ENCODE results near the gene CDK14. TPM values are rescaled to one million over a fixed set of nuclear protein-coding genes. Genes with fewer than 3 reads are reported as not detected.

CDK14 gene
- polyA plus RNA-seq, 1 donor from 2014 or later = 25.1 TPM

- Histone ChIP-seq H3K27ac (ENCODE audit: low read length) (no peak overlapping the region), H3K27me3 (ENCODE audit: insufficient read depth, low read depth, low read length) (no peaks in the 10 kb centered on the region), H3K9me3 (ENCODE audit: low read length) (no peaks in the 10 kb centered on the region), H3K79me2 (replicated peaks; ENCODE audit: insufficient read depth, low read length) (no peaks in the 10 kb centered on the region), H3K4me2 (ENCODE audit: low read length) (no peak overlapping the region), H3F3A (ENCODE audit: insufficient read depth, low read length, poor library complexity, severe bottlenecking) (peaks cover 4% of the 10 kb centered on the region), H3K36me3 (ENCODE audit: insufficient read depth, low read length) (no peaks in the 10 kb centered on the region), H4K20me1 (ENCODE audit: insufficient read depth) (no peaks in the 10 kb centered on the region), H3K9me2 (ENCODE audit: insufficient read depth, low read length) (no peaks in the 10 kb centered on the region), H2AFZ (ENCODE audit: low read depth, low read length) (no peak overlapping the region), H3K4me3 (ENCODE audit: low read length) (no peak overlapping the region), H3K9ac (ENCODE audit: low read length) (no peak overlapping the region)
- TF ChIP-seq TAF1 (IDR thresholded peaks at IDR 0.05; ENCODE audit: low read depth) = no peak
These were observed 568.4 kb downstream of the CDK14 start for GRCh38 chr7:91164506-91164905.

- TF ChIP-seq EP300 (conservative IDR thresholded peaks at IDR 0.05; ENCODE audit: poor library complexity, severe bottlenecking) (no peak), POLR2AphosphoS5 (IDR thresholded peaks at IDR 0.05) (no peak), RAD21 (conservative IDR thresholded peaks at IDR 0.05) (no peak), MXI1 (conservative IDR thresholded peaks at IDR 0.05; ENCODE audit: poor library complexity, severe bottlenecking) (no peak), REST (IDR thresholded peaks at IDR 0.05; ENCODE audit: borderline replicate concordance) (no peak), SMC3 (conservative IDR thresholded peaks at IDR 0.05; ENCODE audit: poor library complexity) (no peak), EZH2 (IDR thresholded peaks at IDR 0.05; ENCODE audit: borderline replicate concordance, insufficient read depth, low read length, poor library complexity, severe bottlenecking) (no peak), CTCF (IDR thresholded peaks at IDR 0.05; ENCODE audit: poor library complexity, severe bottlenecking) (no peak), TAF1 (IDR thresholded peaks at IDR 0.05; ENCODE audit: low read depth) (no peak)
- no peaks in the 10 kb centered on the region for H3K27me3 ChIP-seq (ENCODE audit: insufficient read depth, low read depth, low read length)
- no peak overlapping the region for H3K4me3 ChIP-seq (ENCODE audit: low read length)
- H3K9me2 ChIP-seq (ENCODE audit: insufficient read depth, low read length) = no peaks in the 10 kb centered on the region
- H4K20me1 ChIP-seq (ENCODE audit: insufficient read depth) = no peaks in the 10 kb centered on the region
- no peaks in the 10 kb centered on the region for H3K79me2 ChIP-seq (replicated peaks; ENCODE audit: insufficient read depth, low read length)
- H3K27ac ChIP-seq (ENCODE audit: low read length) = no peak overlapping the region
- no peak overlapping the region for H2AFZ ChIP-seq (ENCODE audit: low read depth, low read length)
- no peak overlapping the region for H3K4me2 ChIP-seq (ENCODE audit: low read length)
- peaks cover 5% of the 10 kb centered on the region for H3F3A ChIP-seq (ENCODE audit: insufficient read depth, low read length, poor library complexity, severe bottlenecking)
- H3K9me3 ChIP-seq (ENCODE audit: low read length) = no peaks in the 10 kb centered on the region
- H3K9ac ChIP-seq (ENCODE audit: low read length) = no peak overlapping the region
- no peaks in the 10 kb centered on the region for H3K36me3 ChIP-seq (ENCODE audit: insufficient read depth, low read length)
These were observed 569.1 kb downstream of the CDK14 start for GRCh38 chr7:91165006-91165845.
